Aorta (tissue), 5 donors: ENCODE data around the gene KPNA6. TPM values are rescaled to one million over a fixed set of nuclear protein-coding genes. Genes with fewer than 3 reads are reported as not detected.
"Not testable (repeated sequence)": the region's sequence is repeated elsewhere in the genome, so short reads cannot be mapped to it uniquely, and the experiment has no call there.

Source experiments
- ATAC-seq: fragments of 200-7000 bp; cut with Tn5 transposase; one replicate; pipeline ENCODE4 v1.9.1; 2022; ENCODE audit warnings: moderate library complexity; ENCODE audit not compliant: low FRiP score
- DNase-seq, 2 donors: peaks; one replicate each; pipeline ENCODE4 v3.0.0-alpha.2; 2020
- H3K27ac ChIP-seq, 2 donors: one replicate each; pipeline ENCODE4 v1.5.1; 2013; ENCODE audit warnings: low read length in 2 of 2, mild to moderate bottlenecking in 2 of 2, moderate library complexity in 2 of 2, control low read depth in 1 of 2, inconsistent platforms in 1 of 2, low read depth in 1 of 2
- H3K27me3 ChIP-seq, 2 donors: one replicate each; pipeline ENCODE4 v1.6.1; 2013; ENCODE audit warnings: control low read depth in 1 of 2, low read length in 1 of 2, mild to moderate bottlenecking in 1 of 2, moderate library complexity in 1 of 2; ENCODE audit not compliant: insufficient read depth in 2 of 2, control insufficient read depth in 1 of 2
- H3K36me3 ChIP-seq, 2 donors: one replicate each; pipeline ENCODE4 v1.6.1; 2013; ENCODE audit warnings: control low read depth in 1 of 2, low read length in 1 of 2, mild to moderate bottlenecking in 1 of 2; ENCODE audit not compliant: insufficient read depth in 2 of 2, control insufficient read depth in 1 of 2
- H3K4me1 ChIP-seq, 2 donors: one replicate each; pipeline ENCODE4 v1.6.1; 2013; ENCODE audit warnings: low read length in 2 of 2, control low read depth in 1 of 2, mild to moderate bottlenecking in 1 of 2, moderate library complexity in 1 of 2; ENCODE audit not compliant: insufficient read depth in 2 of 2, control insufficient read depth in 1 of 2
- H3K4me3 ChIP-seq, 2 donors: one replicate each; pipeline ENCODE4 v1.5.1; 2013; ENCODE audit warnings: low read length in 2 of 2, control low read depth in 1 of 2, mild to moderate bottlenecking in 1 of 2
- H3K9me3 ChIP-seq: one replicate; pipeline ENCODE4 v1.6.1; 2013; ENCODE audit warnings: mild to moderate bottlenecking, low read length; ENCODE audit not compliant: control insufficient read depth
- WGBS, 2 donors: extraction: QIAGEN DNeasy Blood & Tissue Kit; methylation state at CpG; one replicate each; pipeline ENCODE4 v1.1.7; 2013; 5-methylcytosine and 5-hydroxymethylcytosine counted together
- intact Hi-C, 2 donors: fragments of 100-400 bp; cut with DNase I; formaldehyde crosslinking; loops; one replicate each; pipeline versions ENCODE4 v1.14.2 to v1.15.0; 2022
- long read RNA-seq, 2 donors: library from polyadenylated mRNA; unstranded; transcript quantifications; one replicate each; pipeline ENCODE4 v2.0.0, GENCODE V29; 2020 to 2021
- polyA plus RNA-seq, 2 donors: library from polyadenylated mRNA; stranded (reverse); fragments of 200-250 nt; gene quantifications; one replicate each; pipeline ENCODE4 v1.2.3, GENCODE V29; 2013
- total RNA-seq, 2 donors: library from RNA; stranded (reverse); fragmentation: NEBNext Ultra II Directional; extraction: Animal tissue kit (Norgen Biotek cat#: 25700); gene quantifications; one replicate each; pipeline ENCODE4 v1.2.1, GENCODE V29; 2021
- donor health status: healthy with polysubstance abuse.
- donor health status: Bipolar disorder and iron deficiency.
- donor health status: DM: no; HTN: no; CAD: no.
- donor health status: DM: no; HTN: no; CAD: no.
- donor health status: DM: yes; HTN: yes; CAD: no.

The KPNA6 gene
- total RNA-seq: 10 to 100 TPM; 58.4 to 66.2 TPM
- polyA plus RNA-seq: 10 to 100 TPM in 1 of 2 donors, 1 to 10 TPM in 1; 8.8 to 11.0 TPM
- long read RNA-seq, donor 1, full-length matches to known transcripts: 9 of 21 reads
- long read RNA-seq, donor 1, partial matches to known transcripts: 10 of 21 reads
- long read RNA-seq, donor 1, other reads (novel, unspliced or antisense): 2 of 21 reads
- long read RNA-seq, donor 2, full-length matches to known transcripts: 6 of 16 reads
- long read RNA-seq, donor 2, partial matches to known transcripts: 5 of 16 reads
- long read RNA-seq, donor 2, other reads (novel, unspliced or antisense): 5 of 16 reads

GRCh38 chr1:32107742-32108661 lies at the start of gene KPNA6:
Gene KPNA6, plus strand, starts transcription at chr1:32108056. Its CDS starts 75 bp downstream, at chr1:32108131.
- peak; percentile 96 for ATAC-seq
- Histone ChIP-seq H3K27ac (peak within 1 kb of the TSS; percentile 19 to 41), H3K9me3 (no peaks in the 10 kb centered on the region), H3K27me3 (no peaks in the 10 kb centered on the region), H3K4me3 (peak within 1 kb of the TSS; percentile 62 to 95), H3K36me3 (no peaks in the 10 kb centered on the region), H3K4me1 (peaks cover 0 to 7% of the 10 kb centered on the region in 2 donors)
- 0% methylated on average over 44 to 45 of the region's 45 CpGs for WGBS, 2 donors
- intact Hi-C loops: loop anchor here in 1 of 2 donors (5.0 kb wide), 2 partner anchors 36 to 69 kb away; partner anchors contain the start of genes TMEM39B and TXLNA
- DNase-seq: peak; percentile 93 to 94

GRCh38 chr1:32060914-32061313 lies 46.9 kb upstream of the KPNA6 start:
- peak overlapping the region; percentile 30 to 41 for H3K27ac ChIP-seq
- no peak for DNase-seq
- no peak overlapping the region for H3K4me3 ChIP-seq
- peaks cover 2 to 6% of the 10 kb centered on the region in 2 donors for H3K36me3 ChIP-seq
- H3K4me1 ChIP-seq: peaks cover 2 to 5% of the 10 kb centered on the region in 2 donors
- ATAC-seq: no peak
- H3K27me3 ChIP-seq: no peaks in the 10 kb centered on the region
- intact Hi-C loops: loop anchor here (5.0 to 10.0 kb wide), 4 partner anchors 46 to 256 kb away; partner anchors contain the start of genes KHDRBS1 (in 2 of the 2) and PTP4A2 (in 1 of the 2)
- H3K9me3 ChIP-seq: no peaks in the 10 kb centered on the region

DNA sequence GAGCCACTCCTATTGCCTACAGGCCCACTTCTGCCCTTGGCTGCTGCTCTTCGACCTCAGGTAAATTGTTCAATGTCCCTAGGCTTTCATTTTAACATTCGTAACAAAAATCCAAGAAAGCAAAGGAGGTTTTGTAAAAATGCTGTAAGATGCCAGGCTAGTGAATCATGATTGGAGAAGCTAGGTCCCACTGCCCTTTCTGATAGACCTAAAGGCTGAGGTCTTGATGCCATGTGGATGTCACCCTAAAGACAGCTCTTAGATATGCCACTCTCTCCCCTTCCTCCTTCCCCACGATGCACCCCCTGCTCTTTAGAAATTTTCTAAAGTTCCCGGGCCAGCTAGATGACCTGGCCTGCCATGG lies 45.0 kb upstream of the KPNA6 start:
- ATAC-seq (peak; percentile 2), DNase-seq (no peak)
- Histone ChIP-seq H3K4me3 (no peak overlapping the region), H3K36me3 (peaks cover 2 to 6% of the 10 kb centered on the region in 2 donors), H3K4me1 (peaks cover 2 to 5% of the 10 kb centered on the region in 2 donors), H3K9me3 (no peaks in the 10 kb centered on the region), H3K27ac (peak overlapping the region; percentile 84 to 92), H3K27me3 (no peaks in the 10 kb centered on the region)
- intact Hi-C loops: loop anchor here (5.0 to 10.0 kb wide), 4 partner anchors 48 to 258 kb away; partner anchors contain the start of genes KHDRBS1 (in 2 of the 2) and PTP4A2 (in 1 of the 2)
- 18 to 23% methylated on average over 4 of the region's 4 CpGs for WGBS, 2 donors

GRCh38 chr1:32063261-32063681 lies 44.6 kb upstream of the KPNA6 start:
- peak overlapping the region; percentile 84 to 92 for H3K27ac ChIP-seq
- ATAC-seq (peak; percentile 78), DNase-seq (no peak)
- H3K36me3 ChIP-seq: peaks cover 2 to 6% of the 10 kb centered on the region in 2 donors
- intact Hi-C loops: loop anchor here (5.0 to 10.0 kb wide), 4 partner anchors 48 to 258 kb away; partner anchors contain the start of genes KHDRBS1 (in 2 of the 2) and PTP4A2 (in 1 of the 2)
- H3K4me1 ChIP-seq: peaks cover 2 to 5% of the 10 kb centered on the region in 2 donors
- H3K4me3 ChIP-seq: no peak overlapping the region
- H3K9me3 ChIP-seq: no peaks in the 10 kb centered on the region
- H3K27me3 ChIP-seq: no peaks in the 10 kb centered on the region
- 0 to 3% methylated on average over 1 of the region's 1 CpG for WGBS, 2 donors

DNA sequence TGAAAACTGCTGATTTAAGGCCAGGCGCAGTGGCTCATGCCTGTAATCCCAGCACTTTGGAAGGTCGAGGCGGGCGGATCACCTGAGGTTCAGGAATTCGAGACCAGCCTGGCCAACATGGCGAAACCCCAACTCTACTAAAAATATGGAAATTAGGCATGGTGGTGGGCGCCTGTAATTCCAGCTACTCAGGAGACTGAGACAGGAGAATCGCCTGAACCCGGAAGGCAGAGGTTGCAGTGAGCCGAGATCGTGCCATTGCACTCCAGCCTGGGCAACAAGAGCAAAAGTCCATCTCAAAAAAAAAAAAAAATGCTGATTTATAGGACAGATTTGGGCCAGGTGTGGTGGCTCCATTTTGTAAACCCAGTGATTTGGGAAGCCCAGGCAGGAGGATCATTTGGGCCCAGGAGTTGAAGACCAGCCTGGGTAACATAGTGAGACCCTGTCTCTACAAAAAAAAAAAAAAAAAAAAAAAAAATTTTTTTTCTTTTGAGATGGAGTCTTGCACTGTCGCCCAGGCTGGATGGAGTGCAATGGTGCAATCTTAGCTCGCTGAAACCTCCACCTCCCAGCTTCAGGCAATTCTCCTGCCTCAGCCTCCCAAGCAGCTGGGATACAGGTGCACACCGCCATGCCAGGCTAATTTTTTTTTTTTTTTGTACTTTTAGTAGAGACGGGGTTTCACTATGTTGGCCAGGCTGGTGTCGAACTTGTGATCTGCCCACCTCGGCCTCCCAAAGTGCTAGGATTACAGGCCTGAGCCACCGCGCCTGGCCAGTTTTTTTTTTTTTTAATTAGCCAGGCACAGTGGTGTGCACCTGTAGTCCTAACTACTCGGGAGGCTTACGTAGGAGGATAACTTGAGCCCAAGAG lies 42.0 kb upstream of the KPNA6 start:
- not testable (repeated sequence) for ATAC-seq, H3K4me1 ChIP-seq, H3K4me3 ChIP-seq, H3K27me3 ChIP-seq, H3K9me3 ChIP-seq, H3K36me3 ChIP-seq, DNase-seq
- 55% methylated on average over 21 of the region's 21 CpGs for WGBS, 2 donors
- peak overlapping the region in 1 of 2 donors; percentile 3 for H3K27ac ChIP-seq
- intact Hi-C loops: loop anchor here (10.0 kb wide), 2 partner anchors 51 to 261 kb away; partner anchors contain the start of gene KHDRBS1 (in 1 of the 2)

- intact Hi-C loops: loop anchor here (10.0 kb wide), 2 partner anchors 52 to 262 kb away; partner anchors contain the start of gene KHDRBS1 (in 1 of the 2)
- peak in 1 of 2 donors; percentile 88 for DNase-seq
Measured at GRCh38 chr1:32066489-32066873, 41.4 kb upstream of the KPNA6 start.

GRCh38 chr1:32068957-32069588 lies 38.8 kb upstream of the KPNA6 start:
- Histone ChIP-seq H3K27me3 (no peaks in the 10 kb centered on the region), H3K9me3 (no peaks in the 10 kb centered on the region), H3K4me3 (no peak overlapping the region), H3K4me1 (no peaks in the 10 kb centered on the region), H3K36me3 (no peaks in the 10 kb centered on the region), H3K27ac (peak overlapping the region in 1 of 2 donors; percentile 32)
- DNase-seq (no peak), ATAC-seq (no peak)
- intact Hi-C loops: loop anchor here (10.0 kb wide), 2 partner anchors 54 to 264 kb away; partner anchors contain the start of gene KHDRBS1 (in 1 of the 2)
- WGBS, 2 donors: 59 to 67% methylated on average over 5 of the region's 5 CpGs

More at GRCh38 chr1:32066489-32066873, 41.4 kb upstream of the KPNA6 start:
- Histone ChIP-seq H3K4me3 (no peak overlapping the region), H3K9me3 (no peaks in the 10 kb centered on the region), H3K36me3 (no peaks in the 10 kb centered on the region), H3K27ac (peak overlapping the region in 1 of 2 donors; percentile 3), H3K4me1 (peaks cover 2 to 5% of the 10 kb centered on the region in 2 donors), H3K27me3 (no peaks in the 10 kb centered on the region)
- WGBS, 2 donors: 0 to 2% methylated on average over 4 of the region's 4 CpGs
- peak; percentile 42 for ATAC-seq
